Thyroid gland (tissue), 4 donors: Measurements from ENCODE around the gene EPB41L5. TPM values are rescaled to one million over a fixed set of nuclear protein-coding genes. Genes with fewer than 3 reads are reported as not detected.
"Not testable (repeated sequence)": the region's sequence is repeated elsewhere in the genome, so short reads cannot be mapped to it uniquely, and the experiment has no call there.

ENCODE experiments used
- DNase-seq, 2 donors: peaks; one replicate each; pipeline ENCODE4 v3.0.0-alpha.2; 2019
- H3K27ac ChIP-seq, 3 donors: fragments of 200-600 bp; sonication (generic); 1 replicate in 2 of 3; 2 replicates in 1 of 3; pipeline ENCODE4 v1.5.1; 2016 to 2019; ENCODE audit warnings: mild to moderate bottlenecking in 1 of 3, moderate library complexity in 1 of 3
- H3K27me3 ChIP-seq: fragments of 200-600 bp; sonication (generic); one replicate; pipeline ENCODE4 v1.5.1; 2019
- H3K36me3 ChIP-seq, 2 donors: fragments of 200-600 bp; sonication (generic); one replicate each; pipeline ENCODE4 v1.5.1; 2016 to 2019
- H3K4me1 ChIP-seq, 2 donors: fragments of 200-600 bp; sonication (generic); one replicate each; pipeline ENCODE4 v1.5.1; 2017 to 2019
- H3K4me3 ChIP-seq, 3 donors: fragments of 200-600 bp; sonication (generic); replicated peaks in 1 of 3; 1 replicate in 2 of 3; 2 replicates in 1 of 3; pipeline ENCODE4 v1.5.1; 2016; ENCODE audit warnings: mild to moderate bottlenecking in 1 of 3
- H3K9me3 ChIP-seq: fragments of 200-600 bp; sonication (generic); one replicate; pipeline ENCODE4 v1.5.1; 2017
- CTCF ChIP-seq, 6 experiments: fragments of 200-600 bp in 3 of 6; fragments of 450-650 bp in 3 of 6; sonication (generic) in 3 of 6; IDR thresholded peaks; one replicate each; pipeline ENCODE4 v1.5.1; 2016 to 2019; ENCODE audit warnings: antibody characterized with exemption in 6 of 6, mild to moderate bottlenecking in 2 of 6, inconsistent platforms in 1 of 6, moderate library complexity in 1 of 6
- POLR2A ChIP-seq, 2 donors: fragments of 450-650 bp; IDR thresholded peaks; one replicate each; pipeline ENCODE4 v1.6.1; 2017; ENCODE audit warnings: antibody characterized with exemption in 2 of 2, mild to moderate bottlenecking in 2 of 2, moderate library complexity in 1 of 2
- WGBS, 2 donors: methylation state at CpG; one replicate each; pipeline ENCODE4 v1.1.5; 2017; 5-methylcytosine and 5-hydroxymethylcytosine counted together
- intact Hi-C: fragments of 100-400 bp; cut with DNase I; formaldehyde crosslinking; loops from one replicate; pipeline ENCODE4 v1.15.1; 2023
- total RNA-seq, 4 donors: library from RNA; depleted of rRNA; stranded (reverse); fragments of >200 nt; gene quantifications; one replicate each; pipeline ENCODE4 v1.2.3, GENCODE V29; 2016

EPB41L5 gene
- total RNA-seq, 4 donors from 2014 or later = 82.2 to 126 (median 116) TPM

DNA sequence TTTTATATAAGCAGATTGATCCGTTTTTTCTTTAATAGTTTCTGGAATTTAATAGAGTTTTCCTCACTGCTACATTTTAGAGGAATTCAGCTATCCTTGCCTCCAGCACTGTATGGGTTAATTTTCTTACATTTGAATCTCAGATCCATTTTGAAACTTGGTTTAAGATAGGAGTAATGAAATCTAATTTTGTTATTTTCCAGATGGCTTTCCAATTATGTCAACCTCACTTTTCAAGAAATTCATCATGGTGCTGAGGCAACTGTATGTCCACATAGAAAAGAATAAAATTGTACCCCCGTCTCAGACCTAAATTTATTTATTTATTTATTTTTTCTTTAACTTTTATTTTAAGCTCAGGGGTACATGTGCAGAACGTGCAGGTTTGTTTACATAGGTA, 105.1 kb downstream of the EPB41L5 start:
- no peak for DNase-seq
- Histone ChIP-seq H3K27ac (no peak overlapping the region), H3K4me3 (no peak overlapping the region), H3K27me3 (no peaks in the 10 kb centered on the region), H3K9me3 (no peaks in the 10 kb centered on the region), H3K4me1 (no peaks in the 10 kb centered on the region), H3K36me3 (no peaks in the 10 kb centered on the region)
- intact Hi-C loops = no loop called here
- 90 to 91% methylated on average over 3 of the region's 3 CpGs for WGBS, 2 donors
- TF ChIP-seq POLR2A (IDR thresholded peaks at IDR 0.05) (no peak), CTCF (IDR thresholded peaks at IDR 0.05) (no peak)

- Histone ChIP-seq H3K9me3 (no peaks in the 10 kb centered on the region), H3K27ac (no peak overlapping the region), H3K4me3 (no peak overlapping the region), H3K27me3 (no peaks in the 10 kb centered on the region), H3K36me3 (no peaks in the 10 kb centered on the region), H3K4me1 (no peaks in the 10 kb centered on the region)
- DNase-seq = no peak
- 98 to 100% methylated on average over 4 of the region's 4 CpGs for WGBS, 2 donors
- intact Hi-C loops = no loop called here
- TF ChIP-seq POLR2A (IDR thresholded peaks at IDR 0.05) (no peak), CTCF (IDR thresholded peaks at IDR 0.05) (no peak)
Observed at GRCh38 chr2:120118471-120118870, 105.6 kb downstream of the EPB41L5 start.

GRCh38 chr2:120121337-120121736, 108.5 kb downstream of the EPB41L5 start:
- H3K27me3 ChIP-seq, H3K27ac ChIP-seq, H3K36me3 ChIP-seq, H3K4me3 ChIP-seq, DNase-seq, intact Hi-C loops, H3K4me1 ChIP-seq, H3K9me3 ChIP-seq: not testable (repeated sequence)
- 98% methylated on average over 3 of the region's 3 CpGs for WGBS, 2 donors

DNA sequence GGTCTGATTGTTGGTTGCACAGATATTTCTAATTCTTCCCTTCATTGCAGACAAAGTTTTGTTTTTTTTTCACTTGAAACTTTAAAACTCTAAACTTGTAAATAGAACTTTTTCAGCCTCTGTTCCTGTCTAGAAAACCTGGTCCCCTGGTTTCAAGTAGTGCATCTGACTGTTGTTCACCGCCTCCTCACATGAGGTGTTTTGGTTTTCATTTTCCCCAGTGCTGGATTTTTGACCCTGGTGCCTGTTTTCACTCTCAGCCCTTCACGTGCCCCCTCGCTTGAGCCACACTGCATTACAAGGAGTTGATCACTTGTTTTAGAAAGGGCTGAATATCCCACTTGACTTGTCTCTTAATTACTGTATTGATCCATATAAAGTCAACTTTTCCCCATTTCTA, 110.2 kb downstream of the EPB41L5 start:
- WGBS, 2 donors = 88 to 91% methylated on average over 3 of the region's 3 CpGs

GRCh38 chr2:120125195-120125594, 112.3 kb downstream of the EPB41L5 start:
- TF ChIP-seq CTCF (IDR thresholded peaks at IDR 0.05) (no peak), POLR2A (IDR thresholded peaks at IDR 0.05) (no peak)
- no peak overlapping the region for H3K4me3 ChIP-seq
- intact Hi-C loops = no loop called here
- H3K9me3 ChIP-seq = no peaks in the 10 kb centered on the region
- H3K27ac ChIP-seq = no peak overlapping the region
- 79 to 80% methylated on average over 3 of the region's 3 CpGs for WGBS, 2 donors
- H3K27me3 ChIP-seq = no peaks in the 10 kb centered on the region
- DNase-seq = no peak
- H3K4me1 ChIP-seq = no peaks in the 10 kb centered on the region
- H3K36me3 ChIP-seq = no peaks in the 10 kb centered on the region

More for the DNA sequence above, 110.2 kb downstream of the EPB41L5 start:
- no peak overlapping the region for H3K4me3 ChIP-seq
- H3K27me3 ChIP-seq = no peaks in the 10 kb centered on the region
- intact Hi-C loops = no loop called here
- TF ChIP-seq POLR2A (IDR thresholded peaks at IDR 0.05) (no peak), CTCF (IDR thresholded peaks at IDR 0.05) (no peak)
- H3K36me3 ChIP-seq = no peaks in the 10 kb centered on the region
- no peaks in the 10 kb centered on the region for H3K4me1 ChIP-seq
- no peaks in the 10 kb centered on the region for H3K9me3 ChIP-seq
- DNase-seq = no peak
- H3K27ac ChIP-seq = peak overlapping the region in 1 of 3 donors; percentile 8

- H3K4me1 ChIP-seq = peaks cover 7 to 16% of the 10 kb centered on the region in 2 donors
- no peak overlapping the region for H3K4me3 ChIP-seq
Observed at GRCh38 chr2:120128216-120128615, 115.3 kb downstream of the EPB41L5 start.

More at GRCh38 chr2:120128216-120128615, 115.3 kb downstream of the EPB41L5 start:
- Histone ChIP-seq H3K27ac (no peak overlapping the region), H3K36me3 (no peaks in the 10 kb centered on the region), H3K9me3 (no peaks in the 10 kb centered on the region), H3K27me3 (no peaks in the 10 kb centered on the region)
- intact Hi-C loops = no loop called here
- TF ChIP-seq CTCF (IDR thresholded peaks at IDR 0.05) (no peak), POLR2A (IDR thresholded peaks at IDR 0.05) (no peak)
- no peak for DNase-seq
